Naive B cell (primary cell): ENCODE data around the gene TEX10. TPM values are rescaled to one million over a fixed set of nuclear protein-coding genes. Genes with fewer than 3 reads are reported as not detected.

Experiments used
- ATAC-seq, 2 donors: fragments of 150-1000 bp; cut with Tn5 transposase; 2 replicates each; pipeline ENCODE4 v1.10.0; 2021; ENCODE audit warnings: low read depth in 2 of 2, mild to moderate bottlenecking in 2 of 2, moderate library complexity in 2 of 2
- DNase-seq: peaks from one replicate; pipeline ENCODE4 v3.0.0; 2022
- H3K27ac Mint-ChIP-seq, 6 donors: one replicate each; pipeline ENCODE4 v1.8.0; 2020 to 2022; ENCODE audit warnings: mild to moderate bottlenecking in 6 of 6, mixed read lengths in 6 of 6, moderate library complexity in 5 of 6, inconsistent platforms in 2 of 6
- H3K27me3 Mint-ChIP-seq, 3 donors: one replicate each; pipeline ENCODE4 v1.8.0; 2021 to 2022; ENCODE audit warnings: mixed read lengths in 3 of 3, mild to moderate bottlenecking in 1 of 3
- H3K36me3 Mint-ChIP-seq, 2 donors: one replicate each; pipeline ENCODE4 v1.8.0; 2020 to 2022; ENCODE audit warnings: mixed read lengths in 2 of 2, inconsistent platforms in 1 of 2, mild to moderate bottlenecking in 1 of 2
- H3K4me1 Mint-ChIP-seq, 3 donors: one replicate each; pipeline ENCODE4 v1.8.0; 2020 to 2022; ENCODE audit warnings: mixed read lengths in 3 of 3, inconsistent platforms in 1 of 3, mild to moderate bottlenecking in 1 of 3, moderate library complexity in 1 of 3
- H3K4me3 Mint-ChIP-seq, 8 donors: one replicate each; pipeline ENCODE4 v1.8.0; 2020 to 2022; ENCODE audit warnings: mild to moderate bottlenecking in 8 of 8, mixed read lengths in 8 of 8, moderate library complexity in 8 of 8, inconsistent platforms in 2 of 8
- H3K9me3 Mint-ChIP-seq, 7 donors: one replicate each; pipeline ENCODE4 v1.8.0; 2020 to 2022; ENCODE audit warnings: mixed read lengths in 7 of 7, mild to moderate bottlenecking in 5 of 7, inconsistent platforms in 2 of 7, moderate library complexity in 1 of 7
- polyA plus RNA-seq, 6 donors: library from polyadenylated mRNA; unstranded; fragments of 300-500 nt; fragmentation: Illumina TruSeq; gene quantifications; one replicate each; pipeline ENCODE4 v1.2.3, GENCODE V29; 2021; ENCODE audit warnings: low read depth in 6 of 6

Gene TEX10
- polyA plus RNA-seq, 6 donors from 2014 or later: 10.9 to 20.9 (median 16.9) TPM

DNA sequence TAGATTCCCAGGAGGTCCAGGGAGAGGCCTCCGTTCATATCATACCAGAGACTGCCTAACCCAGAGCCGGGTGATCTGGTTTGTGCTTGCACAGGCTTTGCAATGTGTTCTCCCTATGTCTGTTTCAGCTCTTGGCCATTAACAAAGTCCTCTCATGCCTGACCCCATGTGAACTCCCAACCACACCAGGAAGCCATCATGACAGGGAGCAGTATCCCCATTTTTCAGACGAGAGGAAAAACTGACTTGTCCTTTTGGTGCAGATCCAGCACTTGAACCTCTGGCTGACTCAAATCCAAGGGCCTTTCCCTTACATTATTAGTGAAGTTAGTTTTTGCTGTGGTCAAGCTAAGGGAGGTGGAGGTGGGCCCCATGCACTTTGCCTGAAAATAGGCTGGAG is 58.4 kb downstream of the TEX10 start:
- peaks cover 25 to 30% of the 10 kb centered on the region in 2 donors for H3K36me3 Mint-ChIP-seq
- H3K9me3 Mint-ChIP-seq: peaks cover 0 to 2% (median 0%) of the 10 kb centered on the region in 7 donors
- ATAC-seq (no peak), DNase-seq (no peak)
- H3K27me3 Mint-ChIP-seq: no peaks in the 10 kb centered on the region
- H3K4me3 Mint-ChIP-seq: no peak overlapping the region
- H3K27ac Mint-ChIP-seq: no peak overlapping the region
- peaks cover 0 to 3% (median 3%) of the 10 kb centered on the region in 3 donors for H3K4me1 Mint-ChIP-seq

DNA sequence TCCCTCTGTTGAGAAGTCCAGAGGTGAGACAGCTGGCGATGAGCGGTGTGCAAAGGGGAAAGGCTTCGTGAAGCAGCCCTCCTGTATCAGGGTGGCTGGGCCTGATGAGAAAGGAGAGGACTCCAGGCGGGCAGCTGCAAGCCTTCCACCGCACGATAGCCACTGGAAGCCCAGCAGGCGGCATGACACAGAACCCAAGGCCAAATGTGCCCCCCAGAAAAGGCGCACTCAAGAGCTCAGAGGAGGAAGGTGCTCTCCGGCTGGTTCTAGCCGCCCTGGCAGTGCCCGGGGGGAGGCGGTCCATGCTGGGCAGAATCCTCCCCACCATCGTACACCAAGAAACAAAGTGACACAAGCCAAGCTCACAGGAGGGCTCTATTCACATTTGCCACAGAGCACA is 60.3 kb downstream of the TEX10 start:
- H3K4me3 Mint-ChIP-seq: no peak overlapping the region
- H3K9me3 Mint-ChIP-seq: peaks cover 0 to 14% (median 8%) of the 10 kb centered on the region in 7 donors
- H3K27me3 Mint-ChIP-seq: no peaks in the 10 kb centered on the region
- H3K36me3 Mint-ChIP-seq: peaks cover 38 to 46% of the 10 kb centered on the region in 2 donors
- ATAC-seq: no peak
- no peak for DNase-seq
- peaks cover 0 to 3% (median 3%) of the 10 kb centered on the region in 3 donors for H3K4me1 Mint-ChIP-seq
- H3K27ac Mint-ChIP-seq: peak overlapping the region in 2 of 6 donors; percentile 28 to 67

DNA sequence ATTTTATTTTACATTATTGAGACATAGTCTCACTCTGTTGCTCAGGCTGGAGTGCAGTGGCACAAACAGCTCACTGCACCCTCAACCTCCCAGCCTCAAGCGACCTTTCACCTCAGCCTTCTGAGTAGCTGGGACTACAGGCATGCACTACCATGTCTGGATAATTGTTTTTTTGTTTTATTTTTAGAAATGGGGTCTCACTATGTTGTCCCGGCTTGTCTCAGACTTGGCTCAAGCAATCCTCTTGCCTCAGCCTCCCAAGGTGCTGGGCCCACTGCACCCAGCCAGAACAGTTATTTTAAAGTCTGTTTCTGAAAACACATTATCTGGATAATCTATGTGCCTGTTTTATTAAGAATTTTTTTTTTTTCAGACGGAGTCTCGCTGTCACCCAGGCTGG is 62.0 kb downstream of the TEX10 start:
- DNase-seq: no peak
- peaks cover 0 to 19% (median 8%) of the 10 kb centered on the region in 7 donors for H3K9me3 Mint-ChIP-seq
- H3K27ac Mint-ChIP-seq: peak overlapping the region in 2 of 6 donors; percentile 33 to 54
- no peak overlapping the region for H3K4me3 Mint-ChIP-seq
- H3K27me3 Mint-ChIP-seq: no peaks in the 10 kb centered on the region
- H3K36me3 Mint-ChIP-seq: peaks cover 49 to 61% of the 10 kb centered on the region in 2 donors
- H3K4me1 Mint-ChIP-seq: no peaks in the 10 kb centered on the region
- ATAC-seq: no peak

DNA sequence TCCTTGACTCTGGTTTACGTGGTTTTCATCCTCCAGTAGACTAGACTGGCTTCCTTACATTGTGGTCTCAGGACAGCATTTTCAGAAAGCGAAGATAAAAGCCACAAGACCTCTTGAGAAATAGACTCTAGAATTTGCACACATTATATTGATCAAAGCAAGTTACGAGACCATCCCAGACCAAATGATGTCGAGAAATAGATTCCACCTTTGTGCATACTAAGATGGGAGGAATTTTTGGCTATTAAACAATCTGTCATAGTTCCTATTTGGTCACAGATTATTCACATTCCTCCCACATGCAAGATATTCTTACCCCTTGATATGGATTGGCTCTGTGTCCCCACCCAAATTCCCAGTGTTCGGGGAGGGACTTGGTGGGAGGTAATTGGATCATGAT is 65.6 kb downstream of the TEX10 start:
- ATAC-seq (no peak), DNase-seq (no peak)
- Mint-ChIP-seq H3K36me3 (peaks cover 63 to 67% of the 10 kb centered on the region in 2 donors), H3K27ac (no peak overlapping the region), H3K4me3 (no peak overlapping the region), H3K27me3 (no peaks in the 10 kb centered on the region), H3K9me3 (peaks cover 9 to 37% (median 13%) of the 10 kb centered on the region in 7 donors), H3K4me1 (no peaks in the 10 kb centered on the region)

DNA sequence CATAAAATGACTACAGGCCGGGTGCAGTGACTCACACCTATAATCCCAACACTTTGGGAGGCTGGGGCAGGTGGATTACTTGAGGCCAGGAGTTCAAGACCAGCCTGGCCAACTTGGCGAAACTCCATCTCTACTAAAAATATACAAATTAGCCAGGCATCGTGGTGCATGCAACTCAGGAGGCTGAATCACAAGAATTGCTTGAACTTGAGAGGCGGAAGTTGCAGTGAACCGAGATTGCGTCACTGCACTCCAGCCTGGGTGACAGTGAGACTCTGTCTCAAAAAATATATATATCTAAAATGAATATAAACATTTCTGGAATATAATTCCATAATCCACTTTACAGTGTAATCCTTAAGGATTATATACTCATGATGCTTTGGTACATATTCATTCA is 66.5 kb downstream of the TEX10 start:
- no peaks in the 10 kb centered on the region for H3K27me3 Mint-ChIP-seq
- H3K27ac Mint-ChIP-seq: peak overlapping the region in 1 of 6 donors; percentile 57
- DNase-seq: no peak
- no peak overlapping the region for H3K4me3 Mint-ChIP-seq
- no peak for ATAC-seq
- H3K36me3 Mint-ChIP-seq: peaks cover 55 to 64% of the 10 kb centered on the region in 2 donors
- peaks cover 9 to 37% (median 13%) of the 10 kb centered on the region in 7 donors for H3K9me3 Mint-ChIP-seq
- H3K4me1 Mint-ChIP-seq: no peaks in the 10 kb centered on the region

DNA sequence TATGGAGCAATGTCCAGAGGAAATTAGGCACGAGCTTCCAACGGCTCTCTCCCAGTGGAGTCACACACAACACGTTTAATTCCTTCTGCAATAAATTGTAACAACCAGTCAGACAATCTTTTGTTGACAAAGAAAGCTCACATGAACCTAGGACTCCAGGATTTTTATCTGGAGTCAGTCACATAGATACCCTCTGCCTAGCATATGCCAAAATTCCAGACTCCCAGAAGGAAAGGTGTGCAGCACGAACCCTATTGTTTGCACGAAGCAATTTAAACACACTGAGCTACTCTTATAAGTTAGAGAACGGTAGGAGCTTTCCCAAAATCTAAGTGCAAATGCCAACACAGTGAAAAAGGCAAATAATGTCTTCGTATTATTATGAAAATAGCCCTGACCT is 67.1 kb downstream of the TEX10 start:
- Mint-ChIP-seq H3K9me3 (peaks cover 9 to 37% (median 13%) of the 10 kb centered on the region in 7 donors), H3K4me3 (no peak overlapping the region), H3K27me3 (no peaks in the 10 kb centered on the region), H3K36me3 (peaks cover 54 to 64% of the 10 kb centered on the region in 2 donors), H3K4me1 (no peaks in the 10 kb centered on the region), H3K27ac (no peak overlapping the region)
- no peak for ATAC-seq
- DNase-seq: no peak

DNA sequence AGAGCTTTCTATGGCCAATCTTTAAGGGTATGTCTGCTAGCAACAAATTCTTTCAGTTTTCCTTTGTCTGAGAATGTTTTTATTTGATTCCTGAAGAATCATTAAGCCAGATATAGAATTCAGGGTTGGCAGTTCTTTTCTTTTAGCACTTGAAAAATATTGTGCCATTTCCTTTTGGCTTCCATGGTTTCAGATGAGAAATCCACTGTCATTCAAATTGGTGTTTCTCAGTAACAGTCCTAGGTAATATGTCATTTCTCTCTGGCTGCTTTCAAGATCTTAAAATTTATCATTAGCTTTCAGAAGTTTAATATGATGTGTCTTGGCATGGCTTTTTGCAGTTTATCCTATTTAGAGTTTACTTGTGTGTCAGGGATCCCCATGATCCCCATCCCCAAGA is 67.7 kb downstream of the TEX10 start:
- Mint-ChIP-seq H3K27ac (no peak overlapping the region), H3K4me3 (peak overlapping the region in 1 of 8 donors; percentile 1), H3K9me3 (peaks cover 9 to 37% (median 13%) of the 10 kb centered on the region in 7 donors), H3K36me3 (peaks cover 52 to 60% of the 10 kb centered on the region in 2 donors), H3K27me3 (no peaks in the 10 kb centered on the region), H3K4me1 (no peaks in the 10 kb centered on the region)
- DNase-seq (no peak), ATAC-seq (no peak)

DNA sequence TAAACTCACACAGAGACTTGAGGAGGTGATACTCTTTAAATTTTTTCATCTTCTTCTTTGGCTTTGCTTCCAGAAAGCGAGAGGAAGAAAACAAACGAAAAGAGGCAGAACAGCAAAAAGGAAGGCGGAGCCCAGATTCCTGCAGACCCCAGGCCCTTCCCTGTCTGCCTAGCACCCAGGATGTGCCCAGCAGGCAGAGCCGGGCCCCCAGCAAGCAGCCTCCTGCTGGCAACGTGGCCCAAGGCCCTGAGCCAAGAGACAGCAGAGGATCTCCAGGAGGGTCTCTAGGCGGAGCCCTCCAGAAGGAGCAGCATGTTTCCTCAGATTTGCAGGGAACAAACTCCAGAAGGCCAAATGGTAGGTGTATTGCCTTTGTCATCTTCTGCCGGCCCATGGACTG is 68.5 kb downstream of the TEX10 start:
- H3K36me3 Mint-ChIP-seq: peaks cover 43 to 52% of the 10 kb centered on the region in 2 donors
- DNase-seq: no peak
- H3K27ac Mint-ChIP-seq: no peak overlapping the region
- H3K9me3 Mint-ChIP-seq: peaks cover 6 to 37% (median 13%) of the 10 kb centered on the region in 7 donors
- H3K4me1 Mint-ChIP-seq: no peaks in the 10 kb centered on the region
- H3K4me3 Mint-ChIP-seq: no peak overlapping the region
- H3K27me3 Mint-ChIP-seq: no peaks in the 10 kb centered on the region
- no peak for ATAC-seq

DNA sequence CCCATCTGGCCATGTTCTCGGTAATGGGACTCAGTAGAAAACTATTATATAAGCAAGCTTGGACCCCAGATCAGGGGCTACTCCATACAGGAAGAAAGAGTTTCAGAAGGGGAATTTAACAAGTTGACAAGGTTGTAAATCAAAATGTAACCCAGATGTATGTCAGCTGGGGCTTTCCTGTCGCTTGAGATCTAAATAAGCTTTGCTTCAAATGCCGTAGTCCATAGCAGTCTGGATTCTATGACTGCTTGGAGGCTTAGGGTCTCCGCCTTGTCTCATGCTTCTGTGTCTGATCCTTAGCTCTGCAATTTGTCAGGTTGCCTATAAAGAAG is 70.4 kb downstream of the TEX10 start:
- ATAC-seq: no peak
- H3K27ac Mint-ChIP-seq: peak overlapping the region in 1 of 6 donors; percentile 71
- no peak overlapping the region for H3K4me3 Mint-ChIP-seq
- peaks cover 5 to 27% (median 7%) of the 10 kb centered on the region in 7 donors for H3K9me3 Mint-ChIP-seq
- peaks cover 43 to 48% of the 10 kb centered on the region in 2 donors for H3K36me3 Mint-ChIP-seq
- H3K4me1 Mint-ChIP-seq: no peaks in the 10 kb centered on the region
- DNase-seq: no peak
- H3K27me3 Mint-ChIP-seq: no peaks in the 10 kb centered on the region

DNA sequence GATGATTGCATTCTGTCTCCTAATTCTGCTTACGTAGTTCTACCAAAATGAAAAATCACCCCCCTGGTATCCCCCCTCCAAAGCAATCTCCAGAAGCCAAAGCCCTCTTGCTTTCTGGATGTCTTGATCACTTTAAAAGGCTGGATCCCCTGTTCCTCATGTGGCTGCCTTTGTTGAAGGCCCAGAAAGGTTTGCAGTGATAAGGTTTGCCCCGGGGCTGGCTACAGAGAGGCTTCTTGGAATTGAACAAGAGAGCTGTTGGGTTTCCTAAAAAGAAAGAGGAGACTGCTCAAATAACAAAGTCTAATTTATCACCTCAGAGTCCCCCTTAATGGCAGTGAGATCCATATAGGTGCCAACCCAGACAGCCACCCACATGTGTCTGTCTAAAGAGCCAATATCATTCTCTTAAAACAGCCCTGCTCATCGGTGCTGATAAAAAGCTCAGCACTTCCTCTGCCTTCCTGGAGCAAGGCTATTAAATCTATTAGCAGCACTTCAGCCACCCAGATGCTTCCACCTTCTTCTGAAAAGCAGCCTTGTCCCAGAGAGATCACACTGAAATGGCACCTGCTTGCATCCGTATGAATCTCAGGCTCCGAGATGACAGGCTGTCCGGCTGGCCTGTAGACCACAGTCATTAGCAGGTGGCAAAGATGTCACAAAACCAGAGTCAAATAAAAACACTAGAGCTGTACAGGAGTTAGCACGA is 70.9 kb downstream of the TEX10 start:
- Mint-ChIP-seq H3K4me1 (peaks cover 0 to 2% (median 1%) of the 10 kb centered on the region in 3 donors), H3K4me3 (no peak overlapping the region), H3K27me3 (no peaks in the 10 kb centered on the region), H3K27ac (no peak overlapping the region), H3K9me3 (peaks cover 5 to 23% (median 7%) of the 10 kb centered on the region in 7 donors), H3K36me3 (peaks cover 43 to 48% of the 10 kb centered on the region in 2 donors)
- no peak for ATAC-seq
- no peak for DNase-seq

DNA sequence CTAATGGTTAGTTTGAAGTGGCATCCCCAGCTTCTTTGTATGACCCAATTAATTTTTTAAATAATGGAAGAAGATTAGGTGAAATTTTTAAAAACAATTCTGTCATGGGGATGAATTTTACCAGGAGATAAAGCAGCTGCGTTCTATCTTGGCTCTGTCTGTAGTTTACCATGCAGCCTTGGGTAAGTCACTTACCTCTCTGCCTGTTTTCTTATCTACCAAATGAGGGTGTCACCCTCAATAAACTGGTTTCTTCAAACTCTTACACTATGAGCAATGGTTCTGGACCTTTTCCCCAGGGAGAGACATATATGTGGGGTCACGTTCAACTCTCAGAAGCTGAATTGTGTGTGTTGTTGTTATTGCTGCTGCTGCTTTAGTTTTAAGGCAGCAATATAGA is 71.7 kb downstream of the TEX10 start:
- Mint-ChIP-seq H3K4me3 (no peak overlapping the region), H3K4me1 (peaks cover 0 to 6% (median 3%) of the 10 kb centered on the region in 3 donors), H3K36me3 (peaks cover 45 to 50% of the 10 kb centered on the region in 2 donors), H3K27ac (no peak overlapping the region), H3K9me3 (peaks cover 5 to 19% (median 8%) of the 10 kb centered on the region in 7 donors), H3K27me3 (no peaks in the 10 kb centered on the region)
- DNase-seq (no peak), ATAC-seq (no peak)

DNA sequence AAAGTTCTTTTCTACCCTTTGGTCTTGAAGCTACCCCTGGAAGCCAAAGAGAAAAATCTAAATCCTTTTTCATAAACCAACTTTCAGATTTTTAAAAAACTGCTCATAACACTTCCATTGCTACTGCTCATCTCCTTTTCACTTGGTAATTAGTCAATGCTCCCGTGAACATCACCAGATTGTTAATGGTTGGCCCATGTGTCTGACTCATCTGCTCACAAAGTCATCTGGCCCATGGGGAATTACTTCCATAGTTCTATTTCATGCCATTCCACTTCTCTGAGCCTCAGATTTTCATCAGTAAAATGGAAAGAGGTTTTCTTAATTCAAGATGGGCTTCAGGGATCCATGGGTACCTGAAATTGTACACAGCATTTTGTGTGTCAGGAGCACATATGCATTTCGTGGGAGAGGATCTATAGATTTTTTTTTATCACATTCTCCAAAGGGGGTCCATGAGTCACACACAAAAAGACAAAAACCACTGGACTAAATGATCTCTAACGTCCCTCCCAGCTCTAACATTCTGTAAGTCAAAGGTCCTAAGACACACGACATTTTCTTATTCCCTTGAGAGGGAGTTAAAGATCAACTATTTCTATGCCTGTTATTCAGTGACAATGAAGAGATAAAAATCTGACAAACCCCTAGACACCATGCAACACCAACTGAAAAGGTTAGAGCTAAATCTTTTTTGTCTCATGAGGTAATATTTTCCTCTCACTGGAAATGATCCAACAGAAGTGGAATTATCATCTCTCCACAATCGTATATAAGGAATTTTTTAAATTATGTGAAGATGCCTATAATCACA is 75.4 kb downstream of the TEX10 start:
- Mint-ChIP-seq H3K36me3 (peaks cover 28 to 40% of the 10 kb centered on the region in 2 donors), H3K9me3 (peaks cover 0 to 2% (median 0%) of the 10 kb centered on the region in 7 donors), H3K27me3 (no peaks in the 10 kb centered on the region), H3K4me1 (peaks cover 0 to 6% (median 3%) of the 10 kb centered on the region in 3 donors), H3K4me3 (no peak overlapping the region), H3K27ac (no peak overlapping the region)
- DNase-seq (no peak), ATAC-seq (no peak)

DNA sequence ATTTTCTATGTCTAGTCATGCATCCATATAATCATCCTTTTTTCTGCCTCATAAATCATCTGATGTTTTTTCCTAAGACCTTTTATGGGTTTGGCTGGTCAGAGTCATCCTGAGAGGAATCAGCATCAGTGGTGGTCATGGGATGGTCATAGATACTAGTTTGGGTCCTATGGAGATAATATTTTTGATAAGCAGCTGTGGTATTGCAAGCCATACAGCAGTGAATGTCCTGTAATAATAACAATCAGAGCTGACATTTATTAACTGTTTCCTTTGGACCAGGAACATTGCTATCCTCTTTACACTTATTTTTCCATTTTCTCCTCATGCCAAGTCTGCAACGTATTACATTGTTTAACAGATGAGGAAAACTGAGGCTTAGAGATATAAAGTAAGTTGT is 83.1 kb downstream of the TEX10 start:
- Mint-ChIP-seq H3K36me3 (peaks cover 21 to 24% of the 10 kb centered on the region in 2 donors), H3K4me3 (no peak overlapping the region), H3K9me3 (no peaks in the 10 kb centered on the region), H3K27me3 (no peaks in the 10 kb centered on the region), H3K4me1 (no peaks in the 10 kb centered on the region), H3K27ac (no peak overlapping the region)
- ATAC-seq (no peak), DNase-seq (no peak)

DNA sequence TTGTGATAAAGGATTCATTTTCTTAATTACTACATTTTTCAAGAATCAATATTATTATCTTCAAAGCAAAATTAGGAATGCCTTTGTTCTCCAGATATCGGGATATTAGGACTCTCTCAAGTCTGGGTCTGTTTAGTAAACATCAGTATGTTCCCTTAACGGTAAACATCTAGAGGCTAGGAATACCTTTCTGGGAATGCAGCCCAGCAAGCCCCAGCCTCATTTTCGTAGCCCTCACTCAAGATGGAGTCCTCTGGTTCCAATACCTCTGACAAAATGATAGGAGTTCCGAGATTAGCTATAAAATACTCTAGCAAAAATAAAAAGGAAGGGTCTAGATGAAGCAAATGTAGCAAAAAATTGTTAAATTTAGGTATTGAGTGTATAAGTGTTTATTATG is 84.5 kb downstream of the TEX10 start:
- H3K27ac Mint-ChIP-seq: no peak overlapping the region
- H3K36me3 Mint-ChIP-seq: peaks cover 30 to 34% of the 10 kb centered on the region in 2 donors
- no peaks in the 10 kb centered on the region for H3K4me1 Mint-ChIP-seq
- ATAC-seq: no peak
- no peaks in the 10 kb centered on the region for H3K9me3 Mint-ChIP-seq
- H3K27me3 Mint-ChIP-seq: no peaks in the 10 kb centered on the region
- H3K4me3 Mint-ChIP-seq: no peak overlapping the region
- no peak for DNase-seq
